Activated T-helper 1 cell treated with anti-CD3 and anti-CD28 coated beads, Interleukin-2, amount 50 U/mL, for 16 hours (primary cell): ENCODE data around the gene PRSS38.
A peak's percentile ranks its signal among the peaks of the same experiment; 100 is the strongest.

Experiments used
- DNase-seq, 2 donors: peaks; one replicate each; pipeline ENCODE4 v3.0.0-alpha.2; 2020; ENCODE audit warnings: low read depth in 1 of 2, low spot score in 1 of 2

PRSS38 gene

GRCh38 chr1:227883641-227884301 is 68.3 kb downstream of the PRSS38 start:
- no peak for DNase-seq

GRCh38 chr1:227884370-227885134 is 69.1 kb downstream of the PRSS38 start:
- DNase-seq = no peak

GRCh38 chr1:227885135-227885647 is 69.7 kb downstream of the PRSS38 start:
- DNase-seq = no peak

GRCh38 chr1:227885648-227886502 is 70.4 kb downstream of the PRSS38 start:
- no peak for DNase-seq

GRCh38 chr1:227886503-227886961 is 71.1 kb downstream of the PRSS38 start:
- no peak for DNase-seq

GRCh38 chr1:227886993-227887696 is 71.7 kb downstream of the PRSS38 start:
- DNase-seq = no peak

- no peak for DNase-seq
Observed at GRCh38 chr1:227887697-227888403, 72.4 kb downstream of the PRSS38 start.

GRCh38 chr1:227888404-227889046 is 73.0 kb downstream of the PRSS38 start:
- no peak for DNase-seq

- no peak for DNase-seq
Observed at GRCh38 chr1:227889047-227889862, 73.8 kb downstream of the PRSS38 start.

GRCh38 chr1:227889863-227890405 is 74.5 kb downstream of the PRSS38 start:
- no peak for DNase-seq

GRCh38 chr1:227890451-227891222 is 75.2 kb downstream of the PRSS38 start:
- no peak for DNase-seq

- DNase-seq = no peak
Observed at GRCh38 chr1:227891223-227891954, 75.9 kb downstream of the PRSS38 start.

- no peak for DNase-seq
Observed at GRCh38 chr1:227891955-227892488, 76.5 kb downstream of the PRSS38 start.

GRCh38 chr1:227892489-227893299 is 77.2 kb downstream of the PRSS38 start:
- DNase-seq = no peak

- DNase-seq = peak in 1 of 2 donors; percentile 2
Observed at GRCh38 chr1:227893300-227893948, 77.9 kb downstream of the PRSS38 start.
